ENCODE data around the gene SEC23B.
"Not testable (repeated sequence)": the region's sequence is repeated elsewhere in the genome, so short reads cannot be mapped to it uniquely, and the experiment has no call there.

Gene SEC23B
- 53.1 to 171 (median 78.8) reads per million in 3 experiments for total RNA-seq

DNA sequence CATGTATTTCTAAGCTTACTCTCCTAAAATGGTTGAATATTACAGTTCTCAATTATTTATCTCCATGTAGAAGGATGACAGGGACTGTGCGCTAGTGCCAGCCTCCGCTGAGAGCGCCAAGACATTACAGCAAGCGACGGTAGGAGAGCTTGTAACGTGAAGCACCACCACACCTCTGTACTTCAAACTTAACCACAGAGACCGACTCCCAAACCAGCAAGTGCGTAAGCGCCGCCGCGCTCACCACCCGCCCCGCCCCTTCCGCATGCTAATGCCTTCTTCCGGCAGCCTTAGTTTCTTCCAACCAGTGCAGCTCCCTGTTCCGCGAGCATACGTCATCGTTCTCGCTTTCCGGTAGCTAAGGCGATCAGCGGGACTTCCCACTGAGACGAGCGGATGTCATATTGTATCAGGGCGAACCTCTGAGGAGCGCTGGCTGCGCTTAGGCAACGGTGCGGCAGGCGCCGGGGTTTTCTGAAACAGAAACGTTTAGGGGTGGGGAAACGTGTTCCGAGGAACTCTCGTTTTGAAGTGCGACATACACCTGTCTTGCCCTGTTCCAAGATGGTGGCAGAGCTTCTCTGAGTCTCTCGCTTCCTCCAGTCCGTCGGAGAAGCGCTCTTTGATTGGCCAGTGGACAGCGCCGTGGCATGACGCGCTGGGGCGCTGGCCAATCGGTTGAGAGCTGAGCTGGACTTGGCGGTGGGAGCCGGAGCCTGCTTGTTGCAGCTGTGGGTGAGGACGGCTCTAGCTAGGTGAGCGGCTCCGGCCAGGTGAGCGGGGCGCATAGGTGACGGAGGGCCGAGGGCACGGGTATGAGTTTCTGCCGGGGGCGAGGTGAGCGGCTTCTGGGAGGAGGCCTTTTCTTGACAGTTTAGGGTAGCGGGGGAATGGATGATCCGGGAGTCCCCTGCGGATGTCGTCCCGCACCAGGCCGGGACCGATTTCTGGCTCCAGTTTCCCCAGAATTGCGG lies at the start of gene SEC23B:
Gene SEC23B, plus strand, starts transcription at position 723 of the 974 bp plus-strand sequence. CDS start 2,896 bp downstream, outside the sequence.
- peak; percentile 100 for DNase-seq

DNA sequence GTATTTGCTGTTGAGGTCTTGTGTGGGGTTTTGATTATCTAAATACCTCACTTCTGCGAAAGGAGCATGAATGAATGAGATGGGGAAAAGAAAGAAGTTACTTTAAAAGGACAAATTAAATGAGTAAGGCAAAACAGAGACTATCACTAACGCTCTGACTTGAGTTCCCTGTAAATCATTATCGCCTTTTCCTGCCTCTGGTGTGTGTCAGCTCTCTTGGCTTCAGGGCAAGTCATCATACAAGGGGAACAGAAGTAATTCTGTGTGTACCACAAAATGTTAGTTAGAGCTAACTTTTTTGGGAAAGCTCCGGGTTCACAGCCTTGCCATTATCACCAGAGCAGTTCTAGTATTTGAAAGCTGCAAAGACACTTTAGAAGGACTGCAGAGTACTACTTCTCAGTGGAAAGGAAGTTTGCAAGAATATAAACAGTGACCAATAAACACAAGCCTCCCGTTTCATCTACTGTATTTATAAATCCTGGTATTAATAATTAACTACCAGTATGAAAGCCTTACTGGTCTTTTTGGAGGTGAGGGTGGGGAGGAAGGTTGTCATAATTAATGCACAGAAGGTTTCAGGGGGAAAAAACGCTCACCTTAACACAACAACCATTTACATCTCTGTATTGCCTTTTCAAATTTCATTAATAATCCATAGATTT lies 42.1 kb upstream of the SEC23B start:
- no peak for DNase-seq

DNA sequence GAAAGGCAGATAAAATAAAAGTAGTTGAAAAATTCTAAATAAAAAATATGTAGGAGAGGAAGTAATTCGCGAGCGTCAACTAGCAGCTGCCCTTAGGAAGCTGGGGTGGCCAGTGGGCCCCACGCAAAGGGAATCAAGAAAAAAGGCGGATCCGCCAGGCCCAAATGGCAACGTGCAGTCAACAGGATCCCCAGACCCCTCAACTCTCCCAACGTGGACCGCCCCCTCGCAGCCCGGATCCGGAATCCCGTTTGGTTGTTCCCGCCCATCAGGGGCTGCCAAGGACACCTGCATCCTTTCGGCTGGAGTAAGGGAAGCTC lies 41.2 kb upstream of the SEC23B start:
- DNase-seq: no peak

DNA sequence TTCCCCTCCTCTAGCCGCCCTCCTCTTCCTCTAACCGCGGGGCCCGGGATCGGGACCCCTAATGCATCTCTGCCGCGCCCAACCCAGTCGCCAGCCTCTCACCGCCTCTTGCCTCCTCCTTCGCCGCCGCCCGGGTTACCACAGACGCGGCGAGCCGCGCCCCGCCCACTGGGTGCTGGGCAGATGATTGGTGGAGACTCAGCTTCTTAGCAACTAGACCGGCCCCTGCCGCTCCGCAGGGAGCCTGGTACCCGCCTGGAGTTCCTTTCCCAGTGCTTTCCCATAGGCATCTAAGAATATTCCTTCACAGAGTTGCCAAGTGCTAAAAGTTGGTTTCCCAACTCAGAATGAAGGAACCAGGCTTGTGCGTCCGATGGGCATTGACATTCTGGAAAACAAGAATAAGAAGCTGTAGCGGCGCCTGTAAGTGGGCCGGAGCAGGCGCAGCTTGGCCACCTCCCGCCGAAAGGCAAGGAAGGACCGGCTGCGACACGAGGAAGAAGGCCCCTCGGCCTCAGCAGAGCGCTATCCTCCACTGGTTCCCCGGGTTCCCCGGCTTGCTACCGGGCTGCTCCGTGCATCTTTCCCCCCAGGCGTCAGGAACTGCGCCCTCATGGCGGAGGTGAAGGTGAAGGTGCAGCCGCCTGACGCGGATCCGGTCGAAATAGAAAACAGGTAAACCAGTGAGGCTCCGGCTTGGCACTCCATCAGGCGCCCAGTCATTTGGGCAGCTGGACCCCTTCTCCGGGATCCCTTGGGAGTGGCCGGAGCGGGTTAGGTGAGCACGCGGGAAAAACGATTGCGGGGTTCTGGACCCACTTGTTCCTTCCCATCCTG lies 40.6 kb upstream of the SEC23B start, which contains the start of the genes DZANK1 and POLR3F:
Gene DZANK1, minus strand, starts transcription at position 137 of the 837 bp plus-strand sequence. CDS start 1,672 bp downstream, outside the sequence.
Gene POLR3F, plus strand, starts transcription at position 497 of the 837 bp plus-strand sequence. Its CDS starts 117 bp downstream, at position 614.
- peak; percentile 91 for DNase-seq

DNA sequence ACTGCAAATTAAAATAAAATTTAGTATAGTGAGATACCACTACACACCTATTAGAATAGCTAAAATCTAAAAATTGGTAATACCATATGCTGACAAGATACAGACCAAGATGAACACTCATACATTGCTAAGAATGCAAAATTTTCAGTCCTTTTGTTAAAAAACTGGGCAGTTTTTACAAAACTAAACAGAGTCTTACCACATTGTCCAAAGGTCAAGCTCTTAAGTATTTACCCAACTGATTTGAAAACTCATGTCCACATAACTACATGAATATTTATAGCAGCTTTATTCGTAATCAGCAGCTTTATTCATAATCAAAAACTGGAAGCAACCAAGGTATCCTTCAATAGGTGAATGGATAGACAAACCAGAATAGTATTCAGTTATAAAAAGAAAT lies 30.5 kb upstream of the SEC23B start:
- DNase-seq: no peak

DNA sequence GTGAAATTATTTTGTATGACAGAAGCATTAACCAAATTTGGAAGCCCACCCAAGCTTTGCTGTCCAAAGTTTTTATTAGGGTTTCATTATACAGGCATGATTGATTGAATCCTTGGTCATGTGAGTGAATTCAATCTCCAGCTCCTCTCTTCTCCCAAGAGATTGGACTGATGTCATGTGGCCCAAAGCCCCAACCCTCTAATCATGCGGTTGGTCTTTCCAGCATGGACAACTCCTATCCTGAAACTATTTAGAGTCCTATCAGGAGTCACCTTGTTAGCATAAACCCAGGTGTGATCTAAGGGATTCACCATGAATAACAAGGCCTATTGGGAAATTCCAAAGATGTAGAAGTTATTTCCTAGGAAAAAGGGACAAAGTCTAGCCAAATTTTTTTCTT lies 29.9 kb upstream of the SEC23B start:
- DNase-seq: no peak

DNA sequence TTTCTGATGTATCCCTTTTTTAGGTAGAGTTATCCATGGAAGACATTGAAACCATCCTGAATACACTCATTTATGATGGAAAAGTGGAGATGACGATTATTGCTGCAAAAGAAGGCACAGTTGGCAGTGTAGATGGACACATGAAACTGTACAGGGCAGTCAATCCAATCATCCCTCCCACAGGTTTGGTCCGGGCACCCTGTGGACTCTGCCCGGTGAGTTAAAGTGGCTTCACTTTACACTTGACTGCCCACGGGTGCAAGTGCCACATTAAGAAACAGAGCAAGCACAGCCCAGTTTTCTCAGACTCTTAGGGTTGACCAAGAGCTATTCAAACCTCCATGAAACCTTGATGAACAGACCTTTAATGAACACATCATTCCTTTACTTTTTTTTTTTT lies 26.1 kb upstream of the SEC23B start:
- no peak for DNase-seq

DNA sequence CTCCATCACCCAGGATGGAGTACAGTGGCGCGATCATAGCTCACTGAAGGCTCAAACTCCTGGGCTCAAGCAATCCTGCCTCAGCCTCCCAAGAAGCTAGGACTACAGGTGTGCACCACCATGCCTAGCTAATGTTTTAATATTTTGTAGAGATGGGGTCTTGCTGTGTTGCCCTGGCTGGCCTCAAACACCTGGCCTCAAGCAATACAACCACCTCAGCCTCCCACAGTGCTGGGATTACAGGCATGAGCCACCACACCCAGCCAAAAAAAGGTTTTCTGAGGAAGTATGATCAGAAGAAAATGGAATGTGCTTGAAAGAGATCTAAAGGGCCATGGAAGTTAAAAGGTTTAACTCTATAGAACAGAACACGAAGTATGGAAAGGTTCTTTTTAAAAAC lies 19.4 kb upstream of the SEC23B start:
- no peak for DNase-seq

DNA sequence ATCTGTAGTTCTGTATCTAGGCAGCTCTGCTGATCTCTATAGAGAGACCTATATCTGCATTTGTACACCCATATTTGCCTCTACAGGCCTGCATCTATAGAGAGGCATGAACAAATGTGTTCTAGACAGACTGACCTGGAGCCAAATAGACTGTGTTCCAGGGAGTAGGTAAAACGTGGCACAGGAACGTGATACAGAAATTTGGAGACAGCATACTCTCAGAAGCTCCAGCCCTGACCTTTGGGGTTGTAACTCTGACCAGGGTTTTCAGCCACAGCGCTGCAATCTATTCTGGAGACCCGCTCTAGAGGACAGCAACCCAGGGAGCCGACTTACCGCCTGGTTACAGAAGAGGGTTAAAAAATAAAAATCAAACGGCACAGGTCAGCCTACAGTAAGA lies 11.7 kb upstream of the SEC23B start:
- DNase-seq: no peak

DNA sequence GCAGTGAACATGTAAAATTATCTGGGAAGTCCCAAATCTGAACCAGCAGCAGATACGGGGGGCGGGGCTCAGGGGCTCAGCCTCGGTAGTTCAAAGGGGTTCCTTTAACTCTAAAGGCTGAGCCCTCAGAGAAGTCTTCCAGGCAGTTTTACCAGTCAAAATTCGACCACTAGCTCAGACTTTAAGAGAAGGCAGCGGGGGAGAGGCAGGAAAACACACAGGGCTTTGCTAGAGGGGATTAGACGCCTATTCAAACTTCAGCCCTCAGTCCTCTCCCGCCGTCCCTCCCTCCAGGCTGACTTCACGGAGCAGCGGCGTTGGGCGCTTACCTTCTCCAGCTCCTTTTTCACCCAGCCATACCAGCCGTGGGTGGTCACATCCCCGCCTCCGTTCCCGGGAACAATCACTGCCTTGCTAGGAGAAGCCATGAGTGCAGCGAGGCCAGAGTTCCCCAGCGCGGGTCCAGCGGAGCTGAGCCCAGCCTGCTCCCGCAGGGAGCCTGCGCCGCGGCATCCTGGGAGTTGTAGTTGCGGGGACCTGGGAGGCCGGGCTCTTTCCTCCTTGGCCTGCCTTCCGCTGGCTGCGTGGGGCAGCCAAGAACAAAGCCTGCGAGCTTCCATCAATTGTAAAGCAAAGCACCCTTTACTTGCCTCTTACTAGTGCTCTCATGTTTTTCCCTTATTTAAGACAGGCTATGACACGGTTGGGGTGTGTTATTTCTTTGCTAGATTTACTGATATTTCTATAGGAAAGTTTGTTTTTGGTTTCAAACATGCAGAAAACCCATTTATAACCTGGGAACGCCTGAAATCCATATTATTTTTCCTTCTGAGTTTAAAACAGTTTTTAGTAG lies 10.8 kb upstream of the SEC23B start, which contains the start of gene RBBP9:
Gene RBBP9, minus strand, starts transcription at position 486 of the 853 bp plus-strand sequence. Its CDS starts 58 bp downstream, at position 428.
- DNase-seq: peak; percentile 66

DNA sequence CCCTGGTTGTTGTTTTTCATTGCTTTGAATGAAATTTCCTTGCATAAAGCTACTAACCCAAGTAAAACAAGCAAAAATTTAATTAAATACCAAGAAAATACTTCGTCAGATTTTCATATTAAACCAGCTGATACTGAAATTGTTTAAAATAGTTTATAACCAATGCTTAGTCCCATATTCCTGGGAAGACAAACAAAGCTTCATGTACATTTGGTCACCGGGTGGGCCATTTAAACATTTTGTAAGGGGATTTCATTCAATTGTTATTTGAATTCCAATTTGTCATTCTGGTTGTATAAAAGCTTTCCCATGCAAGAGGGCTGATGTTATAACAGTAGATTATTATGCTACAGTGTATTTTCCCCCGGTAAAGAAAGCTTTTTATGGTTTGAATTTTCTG lies 10.1 kb upstream of the SEC23B start:
- DNase-seq: no peak

DNA sequence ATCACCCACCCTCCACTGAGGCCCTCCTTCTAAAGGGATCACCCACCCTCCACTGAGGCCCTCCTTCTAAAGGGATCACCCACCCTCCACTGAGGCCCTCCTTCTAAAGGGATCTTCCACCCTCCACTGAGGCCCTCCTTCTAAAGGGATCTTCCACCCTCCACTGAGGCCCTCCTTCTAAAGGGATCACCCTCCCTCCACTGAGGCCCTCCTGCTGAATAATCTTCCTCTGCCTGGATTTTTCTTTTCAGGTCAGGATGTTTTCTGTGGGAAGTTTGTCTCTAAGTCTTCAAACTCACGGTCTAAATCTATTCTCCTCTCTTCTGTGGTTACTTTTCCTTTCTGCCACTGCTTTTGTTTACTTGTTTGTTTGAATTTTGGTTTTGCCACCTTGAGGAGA lies 6.1 kb upstream of the SEC23B start:
- DNase-seq: not testable (repeated sequence)

DNA sequence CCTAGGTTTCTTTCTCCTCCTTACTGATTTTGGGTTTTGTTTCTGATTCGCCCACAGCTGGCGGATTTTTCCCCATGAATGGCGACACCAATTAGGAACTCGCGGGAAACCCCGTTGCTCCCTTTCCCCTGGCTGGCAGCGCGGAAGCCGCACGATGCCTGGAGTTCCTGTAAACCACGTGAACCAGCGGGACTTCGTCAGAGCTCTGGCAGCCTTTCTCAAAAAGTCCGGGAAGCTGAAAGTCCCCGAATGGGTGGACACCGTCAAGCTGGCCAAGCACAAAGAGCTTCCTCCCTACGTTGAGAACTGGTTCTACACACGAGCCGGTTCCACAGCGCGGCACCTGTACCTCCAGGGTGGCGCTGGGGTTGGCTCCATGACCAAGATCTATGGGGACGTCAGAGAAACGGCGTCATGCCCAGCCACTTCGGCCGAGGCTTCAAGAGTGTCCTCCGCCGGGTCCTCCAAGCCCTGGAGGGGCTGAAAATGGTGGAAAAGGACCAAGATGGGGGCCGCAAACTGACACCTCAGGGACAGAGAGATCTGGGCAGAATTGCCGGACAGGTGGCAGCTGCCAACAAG lies 3.2 kb upstream of the SEC23B start:
- DNase-seq: no peak

DNA sequence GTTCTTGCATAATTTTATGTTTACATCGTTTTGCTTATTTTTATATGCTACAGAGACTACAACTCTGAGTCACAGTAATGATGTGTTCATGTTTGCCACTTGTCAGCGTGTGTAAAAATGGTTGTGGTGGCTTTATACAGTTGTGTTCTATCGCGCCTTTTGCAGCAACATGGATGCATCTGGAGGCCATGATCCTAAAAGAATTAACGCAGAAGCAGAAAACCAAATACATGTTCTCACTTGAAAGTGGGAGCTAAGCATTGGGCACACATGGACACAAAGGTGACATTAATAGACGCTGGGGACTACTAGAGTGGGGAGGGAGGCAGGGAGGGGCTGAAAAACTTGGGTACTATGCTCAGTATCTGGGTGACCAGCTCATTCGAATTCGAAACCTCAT lies 996 bp upstream of the SEC23B start:
- no peak for DNase-seq

DNA sequence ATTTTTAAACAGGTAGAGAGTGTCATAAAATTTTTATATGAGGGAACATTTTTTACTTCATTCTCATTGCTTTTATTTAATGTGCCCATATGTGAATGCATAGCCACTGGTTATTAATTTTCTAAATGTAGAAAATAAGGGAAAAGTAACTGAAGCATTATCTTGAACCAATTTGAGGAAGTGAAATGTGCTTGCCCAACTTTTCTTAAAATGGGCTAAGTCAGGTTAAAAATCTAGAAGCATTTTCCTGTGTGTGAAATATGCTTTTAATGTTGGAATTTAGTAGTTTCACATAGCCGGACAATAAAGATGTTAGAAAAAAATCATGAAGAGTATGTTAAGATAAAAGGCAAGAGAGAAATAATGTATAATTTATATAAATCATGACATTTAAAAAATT lies 3.8 kb downstream of the SEC23B start:
- no peak for DNase-seq

DNA sequence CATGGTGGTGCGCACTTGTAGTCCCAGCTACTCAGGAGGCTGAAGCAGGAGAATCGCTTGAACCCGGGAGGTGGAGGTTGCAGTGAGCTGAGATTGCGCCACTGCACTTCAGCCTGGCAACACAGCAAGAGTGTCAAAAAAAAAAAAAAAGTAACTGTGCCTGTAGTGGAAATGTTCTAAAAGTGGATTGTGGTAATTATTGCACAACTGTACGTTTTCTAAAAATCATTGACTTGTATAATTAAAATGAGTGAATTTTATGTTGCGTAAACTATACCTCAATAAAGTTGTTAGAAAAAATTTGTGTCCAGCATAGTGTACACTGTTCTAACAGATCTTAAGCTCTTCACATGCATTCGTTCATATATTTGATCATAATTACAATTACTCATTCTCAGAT lies 5.5 kb downstream of the SEC23B start:
- no peak for DNase-seq

DNA sequence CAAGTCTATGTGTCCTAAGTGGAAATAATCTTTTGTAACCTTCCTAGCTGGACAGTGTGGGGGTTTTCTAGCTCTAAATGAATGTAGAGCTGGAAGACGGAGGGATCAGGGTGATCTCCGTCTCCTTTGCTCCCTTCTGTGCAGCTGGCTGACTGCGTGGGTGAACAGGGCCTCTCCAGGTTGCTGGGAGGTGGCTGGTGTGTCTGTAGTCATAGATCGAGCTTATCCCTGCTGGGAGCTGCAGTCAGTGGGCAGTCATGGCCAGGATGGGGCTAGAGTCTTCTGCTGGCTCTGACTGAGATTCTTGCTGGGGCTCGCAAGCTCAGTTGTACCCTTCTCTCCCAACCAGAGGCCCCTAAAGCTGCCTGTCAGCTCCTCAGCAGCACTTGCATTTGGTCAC lies 6.4 kb downstream of the SEC23B start:
- no peak for DNase-seq

DNA sequence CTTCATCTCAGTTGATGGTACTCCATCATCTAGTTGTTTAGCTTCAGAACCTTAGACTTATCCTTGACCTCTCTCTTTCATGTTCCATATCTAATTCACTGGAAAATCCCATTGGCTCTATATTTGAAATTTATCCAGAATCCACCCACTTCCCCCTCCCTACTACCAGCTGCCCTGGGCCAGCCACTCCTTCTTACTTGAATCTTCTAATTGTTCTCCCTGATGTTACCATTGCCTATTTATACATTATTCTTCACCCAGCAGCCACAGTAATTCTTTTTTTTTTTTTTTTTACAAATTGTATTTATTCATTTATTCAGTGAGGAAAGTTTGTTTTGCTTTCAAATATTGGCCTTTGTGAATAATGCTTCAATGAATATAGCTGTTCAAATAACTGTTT lies 8.2 kb downstream of the SEC23B start:
- DNase-seq: no peak

DNA sequence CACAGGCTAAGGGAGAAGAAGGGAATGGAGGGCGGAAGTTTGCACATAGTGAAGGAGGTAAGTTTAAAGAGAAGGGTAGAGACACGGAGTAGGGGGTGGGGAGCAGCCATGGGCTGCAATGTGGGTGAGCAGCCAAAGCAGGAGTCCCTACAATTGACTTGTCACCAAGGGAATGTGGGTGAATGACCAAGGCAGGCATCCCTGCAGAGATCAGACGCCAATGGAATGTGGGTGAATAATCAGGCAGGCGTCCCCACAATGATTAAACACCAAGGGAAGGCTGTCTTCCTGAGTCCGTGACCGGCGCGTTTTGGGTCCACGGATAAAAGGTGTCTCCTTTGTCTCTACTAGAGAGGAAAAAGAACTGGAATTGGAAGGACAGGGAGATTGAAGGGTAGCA lies 14.3 kb downstream of the SEC23B start:
- DNase-seq: not testable (repeated sequence)

DNA sequence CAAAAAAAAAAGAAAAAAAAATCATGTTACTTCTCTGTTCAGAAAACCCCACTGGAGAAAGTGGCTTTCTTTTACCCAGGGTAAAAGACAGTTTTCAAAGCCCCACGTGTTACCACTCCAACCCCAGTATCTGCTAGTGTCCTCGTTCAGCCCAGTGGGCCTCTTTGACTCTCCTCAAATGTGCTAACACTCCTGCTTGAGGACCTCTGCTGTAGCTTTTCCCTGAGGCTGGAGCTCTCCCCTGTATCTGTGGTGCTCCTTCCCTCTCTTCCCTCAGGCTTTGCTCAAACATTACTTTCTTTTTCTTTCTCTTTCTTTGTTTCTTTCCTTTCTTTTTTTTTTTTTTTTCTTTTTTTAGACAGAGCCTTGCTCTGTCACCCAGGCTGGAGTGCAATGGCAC lies 15.3 kb downstream of the SEC23B start:
- no peak for DNase-seq

DNA sequence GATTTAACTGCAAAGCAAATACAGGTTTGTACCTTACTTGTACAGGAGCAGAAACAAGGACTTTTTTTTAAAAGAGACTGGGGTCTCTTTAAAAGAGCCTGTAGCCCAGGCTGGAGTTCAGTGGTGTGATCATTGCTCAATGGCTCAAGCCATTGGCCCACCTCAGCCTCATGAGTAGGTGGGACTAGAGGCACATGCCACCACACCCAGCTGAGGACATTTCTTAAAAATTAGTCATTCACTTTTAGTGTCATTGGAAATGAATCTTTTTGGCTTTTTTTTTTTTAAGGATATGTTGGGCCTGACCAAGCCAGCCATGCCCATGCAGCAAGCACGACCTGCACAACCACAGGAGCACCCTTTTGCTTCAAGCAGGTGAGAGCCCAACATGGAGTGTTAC lies 16.9 kb downstream of the SEC23B start:
- DNase-seq: no peak

Data from central memory CD4-positive, alpha-beta T cell (primary cell).